ENCODE results near the gene WIPF1.
A peak's percentile ranks its signal among the peaks of the same experiment; 100 is the strongest.
"Not testable (repeated sequence)": the region's sequence is repeated elsewhere in the genome, so short reads cannot be mapped to it uniquely, and the experiment has no call there.

WIPF1 gene

GRCh38 chr2:174571669-174572323, 25.8 kb downstream of the WIPF1 start:
- no peak for DNase-seq (ENCODE audit: low spot score)

- DNase-seq (ENCODE audit: low spot score) = no peak
These were observed 27.2 kb downstream of the WIPF1 start for GRCh38 chr2:174570318-174570958.

GRCh38 chr2:174569678-174570077, 27.9 kb downstream of the WIPF1 start:
- DNase-seq (ENCODE audit: low spot score) = no peak

GRCh38 chr2:174568425-174568824, 29.2 kb downstream of the WIPF1 start:
- no peak for DNase-seq (ENCODE audit: low spot score)

GRCh38 chr2:174566871-174567270, 30.7 kb downstream of the WIPF1 start:
- no peak for DNase-seq (ENCODE audit: low spot score)

GRCh38 chr2:174563530-174564282, 33.9 kb downstream of the WIPF1 start:
- no peak for DNase-seq (ENCODE audit: low spot score)

- peak; percentile 9 for DNase-seq (ENCODE audit: low spot score)
These were observed 35.6 kb downstream of the WIPF1 start for GRCh38 chr2:174561972-174562370.

- peak; percentile 93 for DNase-seq (ENCODE audit: low spot score)
These were observed 36.2 kb downstream of the WIPF1 start for GRCh38 chr2:174561283-174561971.

- no peak for DNase-seq (ENCODE audit: low spot score)
These were observed 36.9 kb downstream of the WIPF1 start for GRCh38 chr2:174560737-174561136.

- DNase-seq (ENCODE audit: low spot score) = no peak
These were observed 41.6 kb downstream of the WIPF1 start for GRCh38 chr2:174555998-174556397.

- no peak for DNase-seq (ENCODE audit: low spot score)
These were observed 43.0 kb downstream of the WIPF1 start for GRCh38 chr2:174554529-174555150.

GRCh38 chr2:174553811-174554493, 43.7 kb downstream of the WIPF1 start:
- no peak for DNase-seq (ENCODE audit: low spot score)

GRCh38 chr2:174552880-174553279, 44.7 kb downstream of the WIPF1 start:
- DNase-seq (ENCODE audit: low spot score) = no peak

- no peak for DNase-seq (ENCODE audit: low spot score)
These were observed 45.9 kb downstream of the WIPF1 start for GRCh38 chr2:174551697-174552096.

GRCh38 chr2:174548646-174549045, 49.0 kb downstream of the WIPF1 start:
- not testable (repeated sequence) for DNase-seq (ENCODE audit: low spot score)

GRCh38 chr2:174548021-174548420, 49.6 kb downstream of the WIPF1 start:
- DNase-seq (ENCODE audit: low spot score) = not testable (repeated sequence)

- peak; percentile 37 for DNase-seq (ENCODE audit: low spot score)
These were observed 50.8 kb downstream of the WIPF1 start for GRCh38 chr2:174546519-174547506.

- DNase-seq (ENCODE audit: low spot score) = no peak
These were observed 52.4 kb downstream of the WIPF1 start for GRCh38 chr2:174545240-174545639.

GRCh38 chr2:174544802-174545201, 52.8 kb downstream of the WIPF1 start:
- no peak for DNase-seq (ENCODE audit: low spot score)

- DNase-seq (ENCODE audit: low spot score) = no peak
These were observed 53.4 kb downstream of the WIPF1 start for GRCh38 chr2:174544156-174544555.
